ENCODE results near the gene SKOR1.

The SKOR1 gene

GRCh38 chr15:67803996-67804843, 21.1 kb upstream of the SKOR1 start:
- H3K4ac ChIP-seq (ENCODE audit: low read depth, low read length), result no peak overlapping the region
- no peak overlapping the region for H3K4me3 ChIP-seq (ENCODE audit: low read depth, low read length)
- H3K9me3 ChIP-seq (ENCODE audit: insufficient read depth, low read depth, low read length), result peaks cover 2% of the 10 kb centered on the region
- H2BK5ac ChIP-seq (ENCODE audit: low read depth, low read length, poor library complexity), result no peak overlapping the region
- H3K14ac ChIP-seq (ENCODE audit: low read length), result no peak overlapping the region
- no peak for DNase-seq
- H3K18ac ChIP-seq (ENCODE audit: low read length), result no peak overlapping the region
- H3K27ac ChIP-seq (ENCODE audit: low read depth, low read length), result no peak overlapping the region
- H4K91ac ChIP-seq (ENCODE audit: low read depth, low read length), result no peak overlapping the region
- no peak overlapping the region for H2BK120ac ChIP-seq (ENCODE audit: insufficient read depth, low read length, poor library complexity)
- H3K4me1 ChIP-seq (ENCODE audit: control insufficient read depth in 1 of 2, insufficient read depth in 2 of 2, low read length in 2 of 2), result peaks cover 0 to 4% of the 10 kb centered on the region in 2 experiments
- no peak overlapping the region for H2BK12ac ChIP-seq (ENCODE audit: low read length)
- H3K9ac ChIP-seq (ENCODE audit: low read length), result no peak overlapping the region
- H3K79me1 ChIP-seq (ENCODE audit: low read length), result no peaks in the 10 kb centered on the region
- H3K79me2 ChIP-seq (ENCODE audit: control insufficient read depth, insufficient read depth, low read length, poor library complexity), result no peaks in the 10 kb centered on the region
- no peak overlapping the region for H3K23ac ChIP-seq (ENCODE audit: low read length)
- no CpG with 5 or more reads among the region's 27 CpGs for whole genome bisulfite sequencing (ENCODE audit: extremely low coverage, insufficient coverage, insufficient read length)
- no peak overlapping the region for H2AK5ac ChIP-seq (ENCODE audit: low read length)
- H3K4me2 ChIP-seq (ENCODE audit: low read length), result no peak overlapping the region
- no peaks in the 10 kb centered on the region for H3K27me3 ChIP-seq (ENCODE audit: insufficient read depth, low read length)
- H4K12ac ChIP-seq (ENCODE audit: low read depth, low read length), result no peak overlapping the region
- H2AFZ ChIP-seq (ENCODE audit: insufficient read depth, low read length, poor library complexity), result no peak overlapping the region
- no peak overlapping the region for H4K8ac ChIP-seq (ENCODE audit: low read depth, low read length)
- H3K36me3 ChIP-seq (ENCODE audit: control insufficient read depth in 1 of 2, insufficient read depth in 2 of 2, low read length in 2 of 2), result peaks cover 0 to 2% of the 10 kb centered on the region in 2 experiments

GRCh38 chr15:67805008-67805665, 20.2 kb upstream of the SKOR1 start:
- H2BK12ac ChIP-seq (ENCODE audit: low read length), result no peak overlapping the region
- H3K27me3 ChIP-seq (ENCODE audit: insufficient read depth, low read length), result no peaks in the 10 kb centered on the region
- no peaks in the 10 kb centered on the region for H3K79me1 ChIP-seq (ENCODE audit: low read length)
- no peak overlapping the region for H4K8ac ChIP-seq (ENCODE audit: low read depth, low read length)
- no peak overlapping the region for H2BK5ac ChIP-seq (ENCODE audit: low read depth, low read length, poor library complexity)
- WGBS (ENCODE audit: extremely low coverage, insufficient coverage, insufficient read length), result no CpG with 5 or more reads among the region's 17 CpGs
- no peak overlapping the region for H4K91ac ChIP-seq (ENCODE audit: low read depth, low read length)
- no peak overlapping the region for H4K12ac ChIP-seq (ENCODE audit: low read depth, low read length)
- no peak overlapping the region for H3K4me3 ChIP-seq (ENCODE audit: low read depth, low read length)
- H2AFZ ChIP-seq (ENCODE audit: insufficient read depth, low read length, poor library complexity), result no peak overlapping the region
- no peak for DNase-seq
- no peak overlapping the region for H2AK5ac ChIP-seq (ENCODE audit: low read length)
- H3K27ac ChIP-seq (ENCODE audit: low read depth, low read length), result no peak overlapping the region
- no peak overlapping the region for H3K18ac ChIP-seq (ENCODE audit: low read length)
- no peak overlapping the region for H3K4me2 ChIP-seq (ENCODE audit: low read length)
- no peak overlapping the region for H2BK120ac ChIP-seq (ENCODE audit: insufficient read depth, low read length, poor library complexity)
- H3K4ac ChIP-seq (ENCODE audit: low read depth, low read length), result no peak overlapping the region
- peaks cover 0 to 2% of the 10 kb centered on the region in 2 experiments for H3K36me3 ChIP-seq (ENCODE audit: control insufficient read depth in 1 of 2, insufficient read depth in 2 of 2, low read length in 2 of 2)
- no peak overlapping the region for H3K9ac ChIP-seq (ENCODE audit: low read length)
- peaks cover 0 to 4% of the 10 kb centered on the region in 2 experiments for H3K4me1 ChIP-seq (ENCODE audit: control insufficient read depth in 1 of 2, insufficient read depth in 2 of 2, low read length in 2 of 2)
- no peaks in the 10 kb centered on the region for H3K79me2 ChIP-seq (ENCODE audit: control insufficient read depth, insufficient read depth, low read length, poor library complexity)
- H3K9me3 ChIP-seq (ENCODE audit: insufficient read depth, low read depth, low read length), result peaks cover 2% of the 10 kb centered on the region
- H3K23ac ChIP-seq (ENCODE audit: low read length), result no peak overlapping the region
- no peak overlapping the region for H3K14ac ChIP-seq (ENCODE audit: low read length)

GRCh38 chr15:67805666-67806516, 19.4 kb upstream of the SKOR1 start:
- Histone ChIP-seq H2BK12ac (ENCODE audit: low read length) (no peak overlapping the region), H3K4me3 (ENCODE audit: low read depth, low read length) (no peak overlapping the region), H3K79me1 (ENCODE audit: low read length) (no peaks in the 10 kb centered on the region), H3K14ac (ENCODE audit: low read length) (no peak overlapping the region), H3K4me2 (ENCODE audit: low read length) (no peak overlapping the region), H4K8ac (ENCODE audit: low read depth, low read length) (no peak overlapping the region), H3K79me2 (ENCODE audit: control insufficient read depth, insufficient read depth, low read length, poor library complexity) (no peaks in the 10 kb centered on the region), H2BK5ac (ENCODE audit: low read depth, low read length, poor library complexity) (no peak overlapping the region), H3K4me1 (ENCODE audit: control insufficient read depth in 1 of 2, insufficient read depth in 2 of 2, low read length in 2 of 2) (peaks cover 0 to 4% of the 10 kb centered on the region in 2 experiments), H3K27me3 (ENCODE audit: insufficient read depth, low read length) (no peaks in the 10 kb centered on the region), H3K18ac (ENCODE audit: low read length) (no peak overlapping the region), H4K12ac (ENCODE audit: low read depth, low read length) (no peak overlapping the region), H2AFZ (ENCODE audit: insufficient read depth, low read length, poor library complexity) (no peak overlapping the region), H4K91ac (ENCODE audit: low read depth, low read length) (no peak overlapping the region), H3K9ac (ENCODE audit: low read length) (no peak overlapping the region), H2BK120ac (ENCODE audit: insufficient read depth, low read length, poor library complexity) (no peak overlapping the region), H3K4ac (ENCODE audit: low read depth, low read length) (no peak overlapping the region), H3K27ac (ENCODE audit: low read depth, low read length) (no peak overlapping the region), H2AK5ac (ENCODE audit: low read length) (no peak overlapping the region), H3K36me3 (ENCODE audit: control insufficient read depth in 1 of 2, insufficient read depth in 2 of 2, low read length in 2 of 2) (peaks cover 0 to 2% of the 10 kb centered on the region in 2 experiments), H3K23ac (ENCODE audit: low read length) (no peak overlapping the region), H3K9me3 (ENCODE audit: insufficient read depth, low read depth, low read length) (peaks cover 2% of the 10 kb centered on the region)
- no CpG with 5 or more reads among the region's 16 CpGs for WGBS (ENCODE audit: extremely low coverage, insufficient coverage, insufficient read length)
- DNase-seq, result no peak

GRCh38 chr15:67806536-67806935, 18.8 kb upstream of the SKOR1 start:
- no peak for DNase-seq
- peaks cover 0 to 2% of the 10 kb centered on the region in 2 experiments for H3K36me3 ChIP-seq (ENCODE audit: control insufficient read depth in 1 of 2, insufficient read depth in 2 of 2, low read length in 2 of 2)
- no peak overlapping the region for H4K91ac ChIP-seq (ENCODE audit: low read depth, low read length)
- WGBS (ENCODE audit: extremely low coverage, insufficient coverage, insufficient read length), result no CpG with 5 or more reads among the region's 18 CpGs
- H3K4me2 ChIP-seq (ENCODE audit: low read length), result no peak overlapping the region
- H2AK5ac ChIP-seq (ENCODE audit: low read length), result no peak overlapping the region
- no peak overlapping the region for H3K27ac ChIP-seq (ENCODE audit: low read depth, low read length)
- no peak overlapping the region for H3K9ac ChIP-seq (ENCODE audit: low read length)
- H2AFZ ChIP-seq (ENCODE audit: insufficient read depth, low read length, poor library complexity), result no peak overlapping the region
- no peak overlapping the region for H4K12ac ChIP-seq (ENCODE audit: low read depth, low read length)
- H3K18ac ChIP-seq (ENCODE audit: low read length), result no peak overlapping the region
- no peak overlapping the region for H2BK5ac ChIP-seq (ENCODE audit: low read depth, low read length, poor library complexity)
- no peaks in the 10 kb centered on the region for H3K79me1 ChIP-seq (ENCODE audit: low read length)
- no peaks in the 10 kb centered on the region for H3K27me3 ChIP-seq (ENCODE audit: insufficient read depth, low read length)
- peaks cover 2% of the 10 kb centered on the region for H3K9me3 ChIP-seq (ENCODE audit: insufficient read depth, low read depth, low read length)
- no peak overlapping the region for H3K14ac ChIP-seq (ENCODE audit: low read length)
- no peaks in the 10 kb centered on the region for H3K79me2 ChIP-seq (ENCODE audit: control insufficient read depth, insufficient read depth, low read length, poor library complexity)
- H3K4ac ChIP-seq (ENCODE audit: low read depth, low read length), result no peak overlapping the region
- H3K23ac ChIP-seq (ENCODE audit: low read length), result no peak overlapping the region
- peaks cover 0 to 4% of the 10 kb centered on the region in 2 experiments for H3K4me1 ChIP-seq (ENCODE audit: control insufficient read depth in 1 of 2, insufficient read depth in 2 of 2, low read length in 2 of 2)
- no peak overlapping the region for H3K4me3 ChIP-seq (ENCODE audit: low read depth, low read length)
- H2BK120ac ChIP-seq (ENCODE audit: insufficient read depth, low read length, poor library complexity), result no peak overlapping the region
- H2BK12ac ChIP-seq (ENCODE audit: low read length), result no peak overlapping the region
- H4K8ac ChIP-seq (ENCODE audit: low read depth, low read length), result no peak overlapping the region
